Activated T-cell treated with anti-CD3 and anti-CD28 coated beads for 1 hour (primary cell): ENCODE measurements around the gene ICAM2.

Experiments
- DNase-seq: peaks from one replicate; pipeline ENCODE4 v3.0.0-alpha.2; 2020; ENCODE audit warnings: low read depth

Gene ICAM2

GRCh38 chr17:64020056-64020766 lies at the start of gene ICAM2:
Gene ICAM2 (minus strand): TSS chr17:64020633. CDS start chr17:64006691, 13,942 bp downstream.
- DNase-seq, result peak; percentile 77

GRCh38 chr17:64070213-64070612 lies 49.8 kb upstream of the ICAM2 start:
- no peak for DNase-seq

- DNase-seq, result no peak
Observed at GRCh38 chr17:64069143-64069542, 48.7 kb upstream of the ICAM2 start.

- DNase-seq, result no peak
Observed at GRCh38 chr17:64067657-64068056, 47.2 kb upstream of the ICAM2 start.

GRCh38 chr17:64066716-64067115 lies 46.3 kb upstream of the ICAM2 start:
- no peak for DNase-seq

GRCh38 chr17:64065161-64065560 lies 44.7 kb upstream of the ICAM2 start:
- no peak for DNase-seq

GRCh38 chr17:64064331-64064730 lies 43.9 kb upstream of the ICAM2 start:
- DNase-seq, result no peak

- DNase-seq, result peak; percentile 30
Observed at GRCh38 chr17:64063766-64064224, 43.4 kb upstream of the ICAM2 start.

- DNase-seq, result no peak
Observed at GRCh38 chr17:64063088-64063487, 42.7 kb upstream of the ICAM2 start.

GRCh38 chr17:64061178-64061898 lies 40.9 kb upstream of the ICAM2 start:
- DNase-seq, result no peak

- DNase-seq, result no peak
Observed at GRCh38 chr17:64060331-64060730, 39.9 kb upstream of the ICAM2 start.

GRCh38 chr17:64059756-64060155 lies 39.3 kb upstream of the ICAM2 start:
- DNase-seq, result no peak

- no peak for DNase-seq
Observed at GRCh38 chr17:64058621-64059020, 38.2 kb upstream of the ICAM2 start.

- no peak for DNase-seq
Observed at GRCh38 chr17:64057701-64058263, 37.3 kb upstream of the ICAM2 start.

GRCh38 chr17:64056269-64057005 lies 36.0 kb upstream of the ICAM2 start:
- DNase-seq, result no peak

GRCh38 chr17:64055183-64056142 lies 35.0 kb upstream of the ICAM2 start:
- DNase-seq, result no peak

- DNase-seq, result no peak
Observed at GRCh38 chr17:64054304-64054703, 33.9 kb upstream of the ICAM2 start.

- no peak for DNase-seq
Observed at GRCh38 chr17:64053101-64053500, 32.7 kb upstream of the ICAM2 start.

GRCh38 chr17:64051153-64051552 lies 30.7 kb upstream of the ICAM2 start:
- DNase-seq, result no peak

- no peak for DNase-seq
Observed at GRCh38 chr17:64048805-64049204, 28.4 kb upstream of the ICAM2 start.

GRCh38 chr17:64045176-64045575 lies 24.7 kb upstream of the ICAM2 start:
- no peak for DNase-seq
